PFSK-1 (cell line): ENCODE measurements around the gene IGF2BP3.

Source experiments
- FOXP2 ChIP-seq: optimal IDR thresholded peaks from 2 replicates; pipeline ENCODE3; 2011; ENCODE audit warnings: borderline replicate concordance, control low read depth, inconsistent platforms; ENCODE audit not compliant: insufficient read depth; ENCODE audit errors: extremely low read length, extremely low read depth
- POLR2AphosphoS5 ChIP-seq: IDR thresholded peaks from 2 replicates; pipeline ENCODE4 v1.6.1; 2012; ENCODE audit warnings: low read depth, mild to moderate bottlenecking, control low read depth, low read length, moderate library complexity
- SIN3A ChIP-seq: IDR thresholded peaks from 2 replicates; pipeline ENCODE4 v1.6.1; 2012; ENCODE audit warnings: mild to moderate bottlenecking, low read length, moderate library complexity, borderline replicate concordance; ENCODE audit not compliant: insufficient read depth
- TAF1 ChIP-seq: IDR thresholded peaks from 2 replicates; pipeline ENCODE4 v1.6.1; 2012; ENCODE audit warnings: low read length, control low read depth, borderline replicate concordance; ENCODE audit not compliant: insufficient read depth
- TF ChIP-seq, protein P1 (sequence below), 2 experiments: IDR thresholded peaks; 2 replicates each; pipeline versions ENCODE4 v1.6.1 to v1.8.0; 2011 to 2012; ENCODE audit warnings: low read depth in 2 of 2, low read length in 2 of 2, control low read depth in 1 of 2, inconsistent platforms in 1 of 2, mild to moderate bottlenecking in 1 of 2, moderate library complexity in 1 of 2; ENCODE audit not compliant: insufficient read depth in 1 of 2

DNA sequence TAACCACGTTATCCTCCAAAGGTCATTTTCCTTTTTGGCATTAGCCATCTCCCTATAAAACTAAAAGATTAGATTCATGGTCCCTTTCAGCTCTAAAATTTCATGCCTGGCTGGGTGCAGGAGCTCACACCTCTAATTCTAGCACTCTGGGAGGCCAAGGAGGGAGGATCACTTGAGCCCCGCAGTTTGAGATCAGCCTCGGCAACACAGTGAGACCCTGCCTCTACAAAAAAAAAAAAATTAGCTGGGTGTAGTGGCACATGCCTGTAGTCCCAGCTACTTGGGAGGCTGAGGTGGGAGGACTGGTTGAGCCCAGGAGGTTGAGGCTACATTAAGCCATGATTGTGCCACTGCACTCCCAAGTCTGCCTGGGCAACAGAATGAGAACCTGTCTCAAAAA is 114.1 kb downstream of the IGF2BP3 start:
- no peak for TF ChIP-seq POLR2AphosphoS5
- TF ChIP-seq, protein P1, sequence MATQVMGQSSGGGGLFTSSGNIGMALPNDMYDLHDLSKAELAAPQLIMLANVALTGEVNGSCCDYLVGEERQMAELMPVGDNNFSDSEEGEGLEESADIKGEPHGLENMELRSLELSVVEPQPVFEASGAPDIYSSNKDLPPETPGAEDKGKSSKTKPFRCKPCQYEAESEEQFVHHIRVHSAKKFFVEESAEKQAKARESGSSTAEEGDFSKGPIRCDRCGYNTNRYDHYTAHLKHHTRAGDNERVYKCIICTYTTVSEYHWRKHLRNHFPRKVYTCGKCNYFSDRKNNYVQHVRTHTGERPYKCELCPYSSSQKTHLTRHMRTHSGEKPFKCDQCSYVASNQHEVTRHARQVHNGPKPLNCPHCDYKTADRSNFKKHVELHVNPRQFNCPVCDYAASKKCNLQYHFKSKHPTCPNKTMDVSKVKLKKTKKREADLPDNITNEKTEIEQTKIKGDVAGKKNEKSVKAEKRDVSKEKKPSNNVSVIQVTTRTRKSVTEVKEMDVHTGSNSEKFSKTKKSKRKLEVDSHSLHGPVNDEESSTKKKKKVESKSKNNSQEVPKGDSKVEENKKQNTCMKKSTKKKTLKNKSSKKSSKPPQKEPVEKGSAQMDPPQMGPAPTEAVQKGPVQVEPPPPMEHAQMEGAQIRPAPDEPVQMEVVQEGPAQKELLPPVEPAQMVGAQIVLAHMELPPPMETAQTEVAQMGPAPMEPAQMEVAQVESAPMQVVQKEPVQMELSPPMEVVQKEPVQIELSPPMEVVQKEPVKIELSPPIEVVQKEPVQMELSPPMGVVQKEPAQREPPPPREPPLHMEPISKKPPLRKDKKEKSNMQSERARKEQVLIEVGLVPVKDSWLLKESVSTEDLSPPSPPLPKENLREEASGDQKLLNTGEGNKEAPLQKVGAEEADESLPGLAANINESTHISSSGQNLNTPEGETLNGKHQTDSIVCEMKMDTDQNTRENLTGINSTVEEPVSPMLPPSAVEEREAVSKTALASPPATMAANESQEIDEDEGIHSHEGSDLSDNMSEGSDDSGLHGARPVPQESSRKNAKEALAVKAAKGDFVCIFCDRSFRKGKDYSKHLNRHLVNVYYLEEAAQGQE (IDR thresholded peaks at IDR 0.05; ENCODE audit: insufficient read depth in 1 of 2, low read depth in 2 of 2, low read length in 2 of 2), result no peak
- TF ChIP-seq TAF1, result no peak
- TF ChIP-seq SIN3A, result no peak
- TF ChIP-seq FOXP2, result no peak
